ENCODE data around the gene SLC16A7. TPM values are rescaled to one million over a fixed set of nuclear protein-coding genes. Genes with fewer than 3 reads are reported as not detected.

The SLC16A7 gene
- total and polyA plus RNA-seq, 9 of the 15 experiments (the other 6 are each of a cell fraction or from before 2014, with no cell fraction given), result 0.18 TPM; not detected in 8

DNA sequence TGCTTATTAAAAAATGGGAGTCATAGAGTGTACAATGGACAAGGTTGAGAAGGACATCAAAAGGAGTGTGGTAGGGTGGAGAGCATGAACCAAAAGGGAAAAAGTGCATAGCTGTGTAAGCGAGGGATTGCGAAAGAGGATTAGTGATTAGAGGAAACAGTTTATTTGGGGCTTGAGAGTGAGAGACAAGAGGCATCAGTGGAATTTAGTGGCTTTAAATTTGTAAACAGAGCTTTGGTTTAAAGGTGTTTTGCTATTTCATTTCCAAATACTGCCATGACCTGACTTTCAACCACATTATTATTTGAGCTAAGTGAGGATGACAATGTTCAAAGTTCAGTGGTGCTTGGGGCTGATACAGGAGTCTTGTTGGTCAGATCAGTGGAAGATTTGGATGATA is 53.4 kb downstream of the SLC16A7 start:
- ChIA-PET CTCF (ENCODE audit: low intra/inter-chr PET ratio) (no interaction called here), POLR2A (no interaction called here)
- no peak overlapping the region for H3K9ac ChIP-seq (ENCODE audit: insufficient read depth in 1 of 2, low read depth in 2 of 2, low read length in 2 of 2)
- no peak for FAIRE-seq
- H3K27me3 ChIP-seq (ENCODE audit: control insufficient read depth in 2 of 2, insufficient read depth in 2 of 2, low read length in 2 of 2), result no peaks in the 10 kb centered on the region
- no peaks in the 10 kb centered on the region for H3K79me2 ChIP-seq (ENCODE audit: control insufficient read depth, insufficient read depth, low read length)
- no TSS peak for BruUV-seq (replicated peaks)
- TF ChIP-seq, protein P1, sequence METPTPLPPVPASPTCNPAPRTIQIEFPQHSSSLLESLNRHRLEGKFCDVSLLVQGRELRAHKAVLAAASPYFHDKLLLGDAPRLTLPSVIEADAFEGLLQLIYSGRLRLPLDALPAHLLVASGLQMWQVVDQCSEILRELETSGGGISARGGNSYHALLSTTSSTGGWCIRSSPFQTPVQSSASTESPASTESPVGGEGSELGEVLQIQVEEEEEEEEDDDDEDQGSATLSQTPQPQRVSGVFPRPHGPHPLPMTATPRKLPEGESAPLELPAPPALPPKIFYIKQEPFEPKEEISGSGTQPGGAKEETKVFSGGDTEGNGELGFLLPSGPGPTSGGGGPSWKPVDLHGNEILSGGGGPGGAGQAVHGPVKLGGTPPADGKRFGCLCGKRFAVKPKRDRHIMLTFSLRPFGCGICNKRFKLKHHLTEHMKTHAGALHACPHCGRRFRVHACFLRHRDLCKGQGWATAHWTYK (CRISPR knock-in tag; IDR thresholded peaks at IDR 0.05), result no peak
- no peak for TF ChIP-seq HIVEP1 (CRISPR knock-in tag; IDR thresholded peaks at IDR 0.05)
- TF ChIP-seq ZNF224 (CRISPR knock-in tag; IDR thresholded peaks at IDR 0.05), result no peak
- TF ChIP-seq KAT2B (IDR thresholded peaks at IDR 0.05; ENCODE audit: low read depth, low read length), result no peak
- TF ChIP-seq MAFK (IDR thresholded peaks at IDR 0.05; ENCODE audit: low read length), result no peak
- ATAC-seq, result no peak
- no peaks in the 10 kb centered on the region for H3K4me1 ChIP-seq (replicated peaks in 1 of 2; ENCODE audit: control insufficient read depth in 2 of 2, insufficient read depth in 2 of 2, low read length in 2 of 2)
- WGBS (ENCODE audit: insufficient coverage, low coverage, missing lambda C conversion rate), result 0% methylated on average over 2 of the region's 2 CpGs
- no peak overlapping the region for H3K4me2 ChIP-seq (ENCODE audit: insufficient read depth, low read length)
- in situ Hi-C loops (cut with MboI) (no loop called here), intact Hi-C loops (cut with micrococcal nuclease) (no loop called here)
- H2AFZ ChIP-seq (ENCODE audit: low read depth, low read length), result no peak overlapping the region
- H3K9me1 ChIP-seq (ENCODE audit: control insufficient read depth, insufficient read depth, low read length), result no peaks in the 10 kb centered on the region
- H3K4me3 ChIP-seq, result no peak overlapping the region
- DNase-seq (ENCODE audit: extremely low read depth in 1 of 4, low spot score in 3 of 4), result no peak
- H4K20me1 ChIP-seq (replicated peaks; ENCODE audit: control insufficient read depth, insufficient read depth, low read length), result no peaks in the 10 kb centered on the region
- H3K27ac ChIP-seq (ENCODE audit: extremely low read depth, low read depth, low read length), result no peak overlapping the region
- H3K9me3 ChIP-seq (replicated peaks; ENCODE audit: control insufficient read depth, insufficient read depth, low read depth, low read length), result no peaks in the 10 kb centered on the region
- no peaks in the 10 kb centered on the region for H3K36me3 ChIP-seq (ENCODE audit: control insufficient read depth, insufficient read depth, low read length)
